ENCODE results near the gene MSRB1. TPM values are rescaled to one million over a fixed set of nuclear protein-coding genes. Genes with fewer than 3 reads are reported as not detected.

Gene MSRB1
- total and polyA plus RNA-seq, 8 donors = 29.7 to 94.4 (median 57.0) TPM

- no peaks in the 10 kb centered on the region for H3K9me3 ChIP-seq
- H3K4me1 ChIP-seq = peaks cover 4 to 9% (median 4%) of the 10 kb centered on the region in 3 donors
- DNase-seq = peak in 1 of 6 donors; percentile 29
- intact Hi-C loops (cut with DNase I) = no loop called here
- no peaks in the 10 kb centered on the region for H3K36me3 ChIP-seq
- no peak overlapping the region for H3K27ac ChIP-seq
- FAIRE-seq = no peak
- no peak for TF ChIP-seq CTCF (IDR thresholded peaks at IDR 0.05)
- no peak overlapping the region for H3K4me3 ChIP-seq
- no peaks in the 10 kb centered on the region for H3K27me3 ChIP-seq
- ATAC-seq = no peak
- 70 to 74% methylated on average over 27 of the region's 27 CpGs for WGBS, 2 donors
Observed at GRCh38 chr16:1895949-1896675, 46.9 kb downstream of the MSRB1 start.

GRCh38 chr16:1895068-1895467 lies 47.9 kb downstream of the MSRB1 start:
- DNase-seq (peak in 1 of 6 donors; percentile 9), FAIRE-seq (no peak)
- no peaks in the 10 kb centered on the region for H3K27me3 ChIP-seq

GRCh38 chr16:1890708-1891050 lies 52.3 kb downstream of the MSRB1 start:
- no peak for TF ChIP-seq CTCF (IDR thresholded peaks at IDR 0.05)
- Histone ChIP-seq H3K4me1 (no peaks in the 10 kb centered on the region), H3K4me3 (no peak overlapping the region), H3K9me3 (no peaks in the 10 kb centered on the region), H3K27me3 (no peaks in the 10 kb centered on the region), H3K27ac (no peak overlapping the region), H3K36me3 (no peaks in the 10 kb centered on the region)
- intact Hi-C loops (cut with DNase I) = no loop called here
- DNase-seq (peak in 1 of 6 donors; percentile 3), FAIRE-seq (no peak), ATAC-seq (no peak)
- 15 to 17% methylated on average over 4 of the region's 4 CpGs for WGBS, 2 donors

More at GRCh38 chr16:1895068-1895467, 47.9 kb downstream of the MSRB1 start:
- 88 to 92% methylated on average over 5 of the region's 5 CpGs for WGBS, 2 donors
- Histone ChIP-seq H3K36me3 (no peaks in the 10 kb centered on the region), H3K9me3 (no peaks in the 10 kb centered on the region), H3K4me1 (peaks cover 0 to under 1% (median 0%) of the 10 kb centered on the region in 3 donors), H3K4me3 (no peak overlapping the region), H3K27ac (no peak overlapping the region)
- intact Hi-C loops (cut with DNase I) = no loop called here
- ATAC-seq = no peak
- no peak for TF ChIP-seq CTCF (IDR thresholded peaks at IDR 0.05)

GRCh38 chr16:1890024-1890707 lies 52.8 kb downstream of the MSRB1 start:
- Histone ChIP-seq H3K9me3 (no peaks in the 10 kb centered on the region), H3K4me1 (no peaks in the 10 kb centered on the region), H3K36me3 (no peaks in the 10 kb centered on the region), H3K27me3 (no peaks in the 10 kb centered on the region), H3K27ac (no peak overlapping the region), H3K4me3 (no peak overlapping the region)
- WGBS, 2 donors = 36 to 37% methylated on average over 16 of the region's 16 CpGs
- ATAC-seq = no peak
- peak in 1 of 6 donors; percentile 7 for DNase-seq
- intact Hi-C loops (cut with DNase I) = no loop called here
- no peak for FAIRE-seq
- no peak for TF ChIP-seq CTCF (IDR thresholded peaks at IDR 0.05)

Other genes starting within 250 kb of the MSRB1 start
- 10 to 100 TPM; 25.5 to 51.8 (median 40.1) TPM for gene MAPK8IP3, start 237.0 kb downstream of the MSRB1 start, total RNA-seq
- 100 to 1,000 TPM in 1 of 2 donors, 10 to 100 TPM in 1; 94.9 to 244 TPM for gene MAPK8IP3, start 237.0 kb downstream of the MSRB1 start, polyA plus RNA-seq
- 10 to 100 TPM; 27.4 to 37.8 (median 30.4) TPM for gene NME3, start 171.7 kb downstream of the MSRB1 start, total RNA-seq
- gene NME3, start 171.7 kb downstream of the MSRB1 start, polyA plus RNA-seq = 100 to 1,000 TPM; 232 to 297 TPM
- 1 to 10 TPM; 4.7 to 10.0 (median 6.8) TPM for gene EME2, start 170.4 kb downstream of the MSRB1 start, total RNA-seq
- 10 to 100 TPM; 18.4 to 37.9 TPM for gene EME2, start 170.4 kb downstream of the MSRB1 start, polyA plus RNA-seq
- gene MRPS34, start 170.1 kb downstream of the MSRB1 start, total RNA-seq = 10 to 100 TPM; 42.4 to 74.5 (median 54.7) TPM
- gene MRPS34, start 170.1 kb downstream of the MSRB1 start, polyA plus RNA-seq = 10 to 100 TPM; 76.0 to 84.1 TPM
- 10 to 100 TPM; 19.2 to 41.3 (median 37.2) TPM for gene SPSB3, start 160.6 kb downstream of the MSRB1 start, total RNA-seq
- 100 to 1,000 TPM; 161 to 223 TPM for gene SPSB3, start 160.6 kb downstream of the MSRB1 start, polyA plus RNA-seq
- gene NUBP2, start 160.2 kb downstream of the MSRB1 start, total RNA-seq = 10 to 100 TPM; 20.4 to 42.5 (median 25.6) TPM
- gene NUBP2, start 160.2 kb downstream of the MSRB1 start, polyA plus RNA-seq = 10 to 100 TPM; 55.7 to 58.8 TPM
- 1 to 10 TPM; 1.0 to 3.8 (median 2.3) TPM for gene IGFALS, start 149.5 kb downstream of the MSRB1 start, total RNA-seq
- 1 to 10 TPM; 4.4 to 8.2 TPM for gene IGFALS, start 149.5 kb downstream of the MSRB1 start, polyA plus RNA-seq
- gene HAGH, start 116.4 kb downstream of the MSRB1 start, total RNA-seq = 10 to 100 TPM; 26.6 to 39.5 (median 34.6) TPM
- 10 to 100 TPM; 57.9 to 63.7 TPM for gene HAGH, start 116.4 kb downstream of the MSRB1 start, polyA plus RNA-seq
- 10 to 100 TPM in 3 of 6 donors, 1 to 10 TPM in 3; 5.1 to 14.4 (median 10.2) TPM for gene FAHD1, start 116.0 kb downstream of the MSRB1 start, total RNA-seq
- 10 to 100 TPM; 12.4 to 12.7 TPM for gene FAHD1, start 116.0 kb downstream of the MSRB1 start, polyA plus RNA-seq
- under 1 TPM in 1 of 6 donors, not detected in 5; 0.44 TPM for gene MEIOB, start 71.0 kb downstream of the MSRB1 start, total RNA-seq
- gene MEIOB, start 71.0 kb downstream of the MSRB1 start, polyA plus RNA-seq = under 1 TPM in 1 of 2 donors, not detected in 1; 0.26 TPM
- gene HS3ST6, start 24.8 kb downstream of the MSRB1 start, total RNA-seq = not detected
- gene HS3ST6, start 24.8 kb downstream of the MSRB1 start, polyA plus RNA-seq = under 1 TPM in 1 of 2 donors, not detected in 1; 0.11 TPM
- gene RPL3L, start 11.5 kb upstream of the MSRB1 start, total RNA-seq = 10 to 100 TPM in 3 of 6 donors, under 1 TPM in 2, not detected in 1; 0.09 to 35.3 (median 11.0) TPM
- 10 to 100 TPM in 1 of 2 donors, under 1 TPM in 1; 0.05 to 11.3 TPM for gene RPL3L, start 11.5 kb upstream of the MSRB1 start, polyA plus RNA-seq
- 10 to 100 TPM; 54.0 to 72.1 (median 58.7) TPM for gene NDUFB10, start 16.3 kb upstream of the MSRB1 start, total RNA-seq
- 100 to 1,000 TPM in 1 of 2 donors, 10 to 100 TPM in 1; 84.2 to 108 TPM for gene NDUFB10, start 16.3 kb upstream of the MSRB1 start, polyA plus RNA-seq
- 1,000 to 10,000 TPM; 1,316 to 3,013 (median 1,806) TPM for gene RPS2, start 21.6 kb upstream of the MSRB1 start, total RNA-seq
- 1,000 to 10,000 TPM; 1,574 to 3,219 TPM for gene RPS2, start 21.6 kb upstream of the MSRB1 start, polyA plus RNA-seq
- gene RNF151, start 23.7 kb upstream of the MSRB1 start, total RNA-seq = not detected
- under 1 TPM; 0.12 to 0.61 TPM for gene RNF151, start 23.7 kb upstream of the MSRB1 start, polyA plus RNA-seq
- 10 to 100 TPM; 14.7 to 23.5 (median 19.4) TPM for gene TBL3, start 28.9 kb upstream of the MSRB1 start, total RNA-seq
- 10 to 100 TPM; 55.8 to 63.7 TPM for gene TBL3, start 28.9 kb upstream of the MSRB1 start, polyA plus RNA-seq
- gene NOXO1, start 38.3 kb upstream of the MSRB1 start, total RNA-seq = under 1 TPM in 5 of 6 donors, not detected in 1; 0.35 to 0.69 (median 0.52) TPM
- gene NOXO1, start 38.3 kb upstream of the MSRB1 start, polyA plus RNA-seq = 1 to 10 TPM in 1 of 2 donors, under 1 TPM in 1; 0.70 to 1.6 TPM
- gene GFER, start 41.0 kb upstream of the MSRB1 start, total RNA-seq = 10 to 100 TPM; 17.1 to 31.9 (median 25.9) TPM
- gene GFER, start 41.0 kb upstream of the MSRB1 start, polyA plus RNA-seq = 10 to 100 TPM; 25.7 to 62.0 TPM
- 1 to 10 TPM in 1 of 6 donors, under 1 TPM in 5; 0.19 to 1.5 (median 0.55) TPM for gene SYNGR3, start 46.8 kb upstream of the MSRB1 start, total RNA-seq
- gene SYNGR3, start 46.8 kb upstream of the MSRB1 start, polyA plus RNA-seq = 1 to 10 TPM in 1 of 2 donors, under 1 TPM in 1; 0.57 to 3.1 TPM
- 10 to 100 TPM; 26.0 to 93.6 (median 42.4) TPM for gene ZNF598, start 66.6 kb upstream of the MSRB1 start, total RNA-seq
- 10 to 100 TPM; 71.0 to 73.5 TPM for gene ZNF598, start 66.6 kb upstream of the MSRB1 start, polyA plus RNA-seq
- 1 to 10 TPM in 2 of 6 donors, under 1 TPM in 4; 0.43 to 1.9 (median 0.50) TPM for gene NPW, start 76.6 kb upstream of the MSRB1 start, total RNA-seq
- gene NPW, start 76.6 kb upstream of the MSRB1 start, polyA plus RNA-seq = 1 to 10 TPM; 1.3 to 2.7 TPM
- 10 to 100 TPM; 14.7 to 28.9 (median 23.0) TPM for gene NHERF2, start 83.7 kb upstream of the MSRB1 start, total RNA-seq
- 100 to 1,000 TPM in 1 of 2 donors, 10 to 100 TPM in 1; 60.7 to 144 TPM for gene NHERF2, start 83.7 kb upstream of the MSRB1 start, polyA plus RNA-seq
- gene NTHL1, start 104.6 kb upstream of the MSRB1 start, total RNA-seq = 10 to 100 TPM in 1 of 6 donors, 1 to 10 TPM in 5; 5.2 to 10.4 (median 8.4) TPM
- 10 to 100 TPM; 22.1 to 22.8 TPM for gene NTHL1, start 104.6 kb upstream of the MSRB1 start, polyA plus RNA-seq
- 10 to 100 TPM; 51.0 to 91.7 (median 77.6) TPM for gene TSC2, start 104.8 kb upstream of the MSRB1 start, total RNA-seq
- 100 to 1,000 TPM; 119 to 172 TPM for gene TSC2, start 104.8 kb upstream of the MSRB1 start, polyA plus RNA-seq
- gene PKD1, start 192.7 kb upstream of the MSRB1 start, total RNA-seq = 10 to 100 TPM; 29.8 to 50.5 (median 39.5) TPM
- gene PKD1, start 192.7 kb upstream of the MSRB1 start, polyA plus RNA-seq = 100 to 1,000 TPM in 1 of 2 donors, 10 to 100 TPM in 1; 68.6 to 127 TPM
- 10 to 100 TPM; 19.2 to 36.8 (median 28.4) TPM for gene RAB26, start 205.4 kb upstream of the MSRB1 start, total RNA-seq
- gene RAB26, start 205.4 kb upstream of the MSRB1 start, polyA plus RNA-seq = 100 to 1,000 TPM; 161 to 255 TPM
- 10 to 100 TPM; 25.3 to 45.1 (median 40.8) TPM for gene TRAF7, start 212.6 kb upstream of the MSRB1 start, total RNA-seq
- 10 to 100 TPM; 24.5 to 30.1 TPM for gene TRAF7, start 212.6 kb upstream of the MSRB1 start, polyA plus RNA-seq